Measurements from ENCODE around the gene PDCD2L.
"Not testable (repeated sequence)": the region's sequence is repeated elsewhere in the genome, so short reads cannot be mapped to it uniquely, and the experiment has no call there.

Gene PDCD2L

DNA sequence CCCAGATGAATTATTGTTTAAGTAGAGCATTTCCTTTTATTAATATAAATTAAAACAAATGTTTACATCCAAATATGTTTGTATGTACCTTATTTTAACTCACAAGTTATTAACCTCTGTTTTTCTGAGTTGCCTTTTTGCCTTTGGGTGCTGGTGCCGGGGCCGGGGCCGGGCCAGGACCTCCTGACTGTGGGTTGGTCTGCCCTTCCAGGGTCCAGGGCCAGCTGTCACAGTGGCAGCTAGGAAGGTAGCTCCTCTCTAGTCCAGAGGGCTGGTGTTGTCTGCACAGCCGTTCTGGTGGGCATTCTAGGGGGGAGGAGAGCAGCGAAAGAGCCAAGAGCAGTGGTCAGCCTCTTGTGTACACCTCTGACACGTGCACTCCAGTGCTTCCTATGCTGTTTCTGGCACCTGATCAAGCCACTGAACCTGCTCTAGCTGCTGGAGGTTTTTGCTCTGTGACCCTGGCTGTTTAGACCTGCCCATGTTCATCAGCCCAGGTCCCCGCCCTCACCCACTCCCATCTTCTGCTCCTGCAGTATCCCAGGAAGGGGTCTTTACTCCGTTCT is 22.0 kb downstream of the PDCD2L start:
- ATAC-seq (no peak), DNase-seq (ENCODE audit: low spot score in 2 of 2) (no peak)
- Mint-ChIP-seq H3K27ac (peak overlapping the region; percentile 73), H3K4me1 (peaks cover 15% of the 10 kb centered on the region), H3K36me3 (peaks cover 81% of the 10 kb centered on the region), H3K9me3 (no peaks in the 10 kb centered on the region), H3K4me3 (no peak overlapping the region)

DNA sequence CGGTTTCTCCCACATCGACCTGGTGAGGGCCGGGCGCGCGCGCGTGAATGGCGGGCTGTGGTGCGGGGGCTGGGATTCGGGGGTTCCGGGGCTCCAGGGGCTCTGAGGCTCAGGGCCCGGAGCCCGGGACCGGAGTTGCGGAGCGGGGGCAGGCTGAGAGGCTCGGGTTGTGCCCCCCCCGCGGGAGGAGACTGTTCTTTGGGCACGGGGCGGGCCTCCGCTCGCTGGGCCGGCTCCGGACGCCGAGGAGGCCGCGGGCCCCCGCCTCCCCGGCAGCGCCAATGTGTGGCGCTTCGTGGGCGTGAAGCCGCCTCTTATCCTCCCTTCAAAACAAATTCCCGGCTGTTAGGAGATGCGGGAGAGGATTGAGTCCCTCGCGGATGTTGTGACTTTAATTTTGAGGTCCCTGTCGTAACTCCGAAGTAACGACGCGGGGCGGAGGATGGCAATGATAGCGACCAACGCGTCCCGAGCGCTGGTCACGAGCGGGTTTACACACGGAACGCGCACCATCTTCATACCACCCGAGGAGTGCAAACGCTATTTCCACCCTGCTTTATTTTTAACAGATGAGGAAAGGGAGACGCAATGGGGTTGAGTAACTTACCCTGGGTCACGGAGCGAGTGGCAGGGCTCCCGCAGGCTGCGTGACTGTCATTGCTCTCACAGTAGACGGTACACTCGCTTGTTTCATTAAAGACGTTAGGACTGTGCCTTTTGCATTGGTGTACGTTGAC is 24.5 kb downstream of the PDCD2L start:
- H3K4me3 Mint-ChIP-seq, result peak overlapping the region; percentile 90
- peaks cover 81% of the 10 kb centered on the region for H3K36me3 Mint-ChIP-seq
- H3K27ac Mint-ChIP-seq, result peak overlapping the region; percentile 93
- no peaks in the 10 kb centered on the region for H3K9me3 Mint-ChIP-seq
- H3K4me1 Mint-ChIP-seq, result peaks cover 29% of the 10 kb centered on the region
- DNase-seq (ENCODE audit: low spot score in 2 of 2) (no peak), ATAC-seq (peak; percentile 75)

DNA sequence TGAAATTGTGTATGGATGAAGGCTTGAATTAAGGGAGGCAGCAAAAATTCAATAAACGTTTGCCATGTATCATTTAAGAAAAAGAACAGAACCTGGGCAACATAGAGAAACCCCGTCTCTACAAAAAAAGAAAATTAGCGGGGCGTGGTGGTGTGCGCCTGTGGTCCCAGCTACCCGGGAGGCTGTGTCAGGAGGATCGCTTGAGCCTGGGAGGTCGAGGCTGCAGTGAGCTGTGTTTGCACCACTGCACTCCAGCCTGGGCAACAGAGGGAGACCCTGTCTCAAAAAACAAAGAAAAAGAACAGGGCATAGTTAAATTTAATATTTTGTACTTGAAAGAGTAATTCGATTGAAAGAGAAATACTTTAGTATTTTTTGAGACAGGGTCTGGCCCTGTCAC is 25.4 kb downstream of the PDCD2L start:
- Mint-ChIP-seq H3K9me3 (no peaks in the 10 kb centered on the region), H3K4me3 (peak overlapping the region; percentile 90), H3K36me3 (peaks cover 82% of the 10 kb centered on the region), H3K27ac (no peak overlapping the region), H3K4me1 (peaks cover 29% of the 10 kb centered on the region)
- ATAC-seq (no peak), DNase-seq (ENCODE audit: low spot score in 2 of 2) (no peak)

DNA sequence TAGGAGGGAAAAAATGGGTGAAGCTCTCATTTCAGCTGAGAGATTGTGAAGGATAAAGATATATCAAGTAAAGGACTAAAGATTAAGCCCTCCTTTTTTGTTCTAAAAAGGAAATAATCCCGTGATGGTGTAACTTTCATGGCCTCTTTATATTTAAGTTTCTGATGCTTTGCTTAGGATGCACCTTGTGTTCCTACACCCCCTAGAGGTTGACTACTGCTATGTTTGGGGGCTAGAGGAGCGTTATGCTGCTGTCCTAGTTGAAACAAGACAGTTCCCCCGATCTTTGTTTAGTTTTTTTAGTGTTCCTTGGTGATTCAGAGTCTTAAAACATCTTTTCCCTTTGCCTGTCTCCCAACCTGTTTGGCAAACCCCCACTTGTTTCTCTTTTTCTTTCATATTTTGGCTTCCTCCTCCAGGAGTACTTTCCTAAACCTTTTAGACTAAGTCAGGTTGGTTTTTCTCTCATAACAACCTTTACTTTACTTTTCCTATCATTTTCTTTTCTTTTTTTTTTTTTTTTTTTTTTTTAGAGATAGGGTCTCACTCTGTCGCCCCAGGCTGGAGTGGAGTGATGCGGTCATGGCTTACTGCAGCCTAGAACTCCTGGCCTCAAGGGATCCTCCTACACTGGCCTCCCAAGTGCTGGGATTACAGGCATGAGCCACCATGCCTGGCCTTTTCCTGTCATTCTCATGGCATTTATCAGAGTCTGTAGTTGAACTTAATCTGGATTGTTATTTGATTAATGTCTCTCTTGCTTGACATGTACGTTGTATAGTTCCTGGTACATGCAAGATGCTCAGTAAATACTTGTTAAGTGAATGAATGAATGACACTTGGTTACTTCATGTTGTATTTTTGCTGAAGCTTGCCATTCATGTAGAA is 26.8 kb downstream of the PDCD2L start:
- ATAC-seq, result peak; percentile 61
- no peaks in the 10 kb centered on the region for H3K9me3 Mint-ChIP-seq
- peak overlapping the region; percentile 90 for H3K4me3 Mint-ChIP-seq
- peaks cover 84% of the 10 kb centered on the region for H3K36me3 Mint-ChIP-seq
- no peak for DNase-seq (ENCODE audit: low spot score in 2 of 2)
- peaks cover 29% of the 10 kb centered on the region for H3K4me1 Mint-ChIP-seq
- H3K27ac Mint-ChIP-seq, result no peak overlapping the region

DNA sequence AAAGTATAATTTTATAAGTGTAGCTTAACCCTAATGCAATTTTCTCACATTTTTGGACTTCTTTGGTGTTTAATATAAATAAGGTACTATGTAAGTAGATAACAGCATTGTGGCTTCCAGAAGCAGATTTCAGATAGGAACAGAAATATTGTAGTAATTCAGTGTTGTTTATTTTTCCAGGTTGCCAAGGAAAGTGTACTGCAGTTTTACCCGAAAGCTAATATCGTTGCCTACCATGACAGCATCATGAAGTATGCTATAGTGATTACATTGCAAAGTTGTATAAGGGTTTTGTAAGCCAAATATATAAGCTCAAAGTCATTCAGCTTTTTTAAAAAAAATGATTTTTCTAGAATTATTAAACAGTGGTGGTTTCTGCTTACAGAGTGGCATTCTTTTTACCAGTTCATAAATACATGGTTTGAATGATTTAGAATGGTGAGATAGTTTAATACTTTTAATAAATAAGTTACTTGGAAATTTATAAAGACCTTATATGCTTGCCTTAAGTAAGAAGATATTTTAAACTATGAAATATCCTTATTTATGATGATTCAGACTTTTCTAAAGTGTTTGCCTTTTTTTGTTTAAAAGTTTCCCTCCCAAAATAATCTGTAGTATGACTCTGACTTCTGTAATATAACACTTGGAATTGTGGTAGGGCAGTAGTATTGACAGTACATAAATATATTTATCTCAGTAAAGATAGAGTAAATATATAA is 27.6 kb downstream of the PDCD2L start:
- peaks cover 86% of the 10 kb centered on the region for H3K36me3 Mint-ChIP-seq
- DNase-seq (ENCODE audit: low spot score in 2 of 2), result no peak
- H3K9me3 Mint-ChIP-seq, result no peaks in the 10 kb centered on the region
- peaks cover 29% of the 10 kb centered on the region for H3K4me1 Mint-ChIP-seq
- H3K4me3 Mint-ChIP-seq, result no peak overlapping the region
- no peak for ATAC-seq
- H3K27ac Mint-ChIP-seq, result no peak overlapping the region

DNA sequence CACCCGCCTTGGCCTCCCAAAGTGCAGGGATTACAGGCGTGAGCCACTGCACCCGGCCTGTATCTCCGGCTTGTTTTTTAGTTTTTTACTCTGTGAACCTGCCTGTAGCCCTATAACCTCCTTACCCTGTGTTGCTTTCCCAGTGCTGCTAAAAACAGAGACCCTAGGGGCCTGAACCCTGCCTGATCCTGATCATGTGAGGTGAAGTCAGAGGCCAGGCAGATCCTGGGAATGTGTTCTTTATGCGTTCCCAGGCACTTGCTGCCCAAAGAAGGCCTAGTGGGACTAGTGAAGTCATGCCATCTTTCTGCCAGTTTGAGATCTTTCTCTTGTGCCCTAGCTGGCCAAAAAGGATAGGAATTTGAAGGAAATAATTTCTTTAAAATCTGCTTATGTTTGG is 28.6 kb downstream of the PDCD2L start:
- DNase-seq (ENCODE audit: low spot score in 2 of 2), result no peak
- peak overlapping the region; percentile 48 for H3K27ac Mint-ChIP-seq
- ATAC-seq, result no peak
- H3K4me3 Mint-ChIP-seq, result no peak overlapping the region
- no peaks in the 10 kb centered on the region for H3K9me3 Mint-ChIP-seq
- H3K36me3 Mint-ChIP-seq, result peaks cover 94% of the 10 kb centered on the region
- H3K4me1 Mint-ChIP-seq, result peaks cover 27% of the 10 kb centered on the region

DNA sequence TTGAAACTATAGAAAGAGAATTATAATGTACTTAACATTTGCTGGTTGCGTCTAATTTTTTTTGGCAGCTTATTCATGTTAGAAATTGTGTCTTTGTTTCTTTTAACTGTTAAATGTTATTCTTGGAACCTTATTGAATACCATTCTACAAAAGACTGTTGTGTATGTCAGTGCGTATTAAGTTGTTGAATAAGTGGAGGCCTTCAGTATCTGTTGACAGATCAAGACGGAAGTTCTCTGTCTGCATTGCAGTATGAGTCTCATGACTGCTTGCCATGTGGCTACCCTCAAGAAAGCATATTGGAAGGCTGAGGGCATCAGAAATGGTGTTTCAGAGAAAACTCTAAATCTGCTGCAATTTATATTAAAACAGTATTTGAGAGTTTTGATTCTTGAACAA is 32.5 kb downstream of the PDCD2L start:
- H3K36me3 Mint-ChIP-seq, result peaks cover 100% of the 10 kb centered on the region
- no peak for ATAC-seq

DNA sequence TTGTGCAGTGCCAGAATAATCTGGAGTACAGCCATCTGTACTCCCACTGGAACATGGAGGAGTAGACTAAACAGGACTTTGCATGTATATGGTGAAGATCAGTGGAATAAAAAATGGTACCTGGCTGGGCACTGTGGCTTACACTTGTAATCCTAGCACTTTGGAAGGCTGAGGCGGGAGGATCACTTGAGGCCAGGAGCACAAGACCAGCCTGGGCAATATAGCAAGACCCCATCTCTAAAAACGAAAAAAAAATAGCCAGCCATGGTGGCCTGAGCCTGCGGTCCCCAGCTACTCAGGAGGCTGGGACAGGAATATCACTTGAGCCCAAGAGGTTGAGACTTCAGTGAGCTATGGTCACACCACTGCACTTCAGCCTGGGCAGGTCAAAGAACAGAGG is 44.0 kb downstream of the PDCD2L start:
- peaks cover 100% of the 10 kb centered on the region for H3K36me3 Mint-ChIP-seq
- H3K4me1 Mint-ChIP-seq, result peaks cover 11% of the 10 kb centered on the region
- H3K4me3 Mint-ChIP-seq, result no peak overlapping the region
- no peak for DNase-seq (ENCODE audit: low spot score in 2 of 2)
- H3K9me3 Mint-ChIP-seq, result no peaks in the 10 kb centered on the region
- H3K27ac Mint-ChIP-seq, result peak overlapping the region; percentile 65
- no peak for ATAC-seq

More for the DNA sequence above, 32.5 kb downstream of the PDCD2L start:
- Mint-ChIP-seq H3K4me1 (peaks cover 16% of the 10 kb centered on the region), H3K27ac (no peak overlapping the region), H3K9me3 (no peaks in the 10 kb centered on the region), H3K4me3 (no peak overlapping the region)
- no peak for DNase-seq (ENCODE audit: low spot score in 2 of 2)

DNA sequence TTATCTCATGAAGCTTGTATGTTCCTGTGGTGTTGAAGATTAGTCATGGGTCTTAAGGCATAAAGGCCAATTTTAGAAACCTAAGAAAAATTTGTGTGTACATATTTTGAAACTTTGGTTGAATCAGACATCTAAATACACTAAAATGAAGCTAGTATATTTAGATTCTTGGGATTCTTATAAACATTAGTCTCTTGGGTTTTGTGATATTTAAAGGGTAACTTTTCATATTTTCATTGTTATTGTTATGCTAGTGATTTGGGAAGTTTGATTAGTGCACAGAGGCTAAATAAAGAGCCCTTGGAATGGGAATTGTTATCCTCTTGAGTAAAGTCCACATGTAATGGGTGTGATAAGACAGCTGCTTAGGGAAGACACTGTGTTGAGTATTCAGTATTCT is 48.5 kb downstream of the PDCD2L start:
- peaks cover 100% of the 10 kb centered on the region for H3K36me3 Mint-ChIP-seq
- H3K4me1 Mint-ChIP-seq, result peaks cover 4% of the 10 kb centered on the region
- ATAC-seq, result no peak

DNA sequence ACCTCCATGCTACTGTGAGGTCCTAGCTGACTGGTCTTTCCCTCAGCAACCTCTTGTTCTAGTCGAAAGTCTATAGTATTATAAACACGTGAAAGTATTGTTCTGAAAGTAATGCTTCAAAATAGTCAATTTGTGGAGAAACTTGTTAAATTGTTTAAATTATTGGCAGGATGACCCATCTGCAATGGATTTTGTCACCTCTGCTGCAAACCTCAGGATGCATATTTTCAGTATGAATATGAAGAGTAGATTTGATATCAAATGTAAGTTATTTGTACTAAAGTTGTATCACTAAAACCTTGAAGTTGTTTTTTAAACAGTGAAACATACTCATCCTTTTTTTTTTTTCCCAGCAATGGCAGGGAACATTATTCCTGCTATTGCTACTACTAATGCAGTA is 49.9 kb downstream of the PDCD2L start:
- no peak for ATAC-seq
- peak overlapping the region; percentile 23 for H3K27ac Mint-ChIP-seq
- H3K36me3 Mint-ChIP-seq, result peaks cover 100% of the 10 kb centered on the region
- no peaks in the 10 kb centered on the region for H3K9me3 Mint-ChIP-seq
- H3K4me3 Mint-ChIP-seq, result no peak overlapping the region
- no peak for DNase-seq (ENCODE audit: low spot score in 2 of 2)
- no peaks in the 10 kb centered on the region for H3K4me1 Mint-ChIP-seq

More for the DNA sequence above, 48.5 kb downstream of the PDCD2L start:
- peak overlapping the region; percentile 36 for H3K27ac Mint-ChIP-seq
- no peak overlapping the region for H3K4me3 Mint-ChIP-seq
- H3K9me3 Mint-ChIP-seq, result no peaks in the 10 kb centered on the region
- no peak for DNase-seq (ENCODE audit: low spot score in 2 of 2)

DNA sequence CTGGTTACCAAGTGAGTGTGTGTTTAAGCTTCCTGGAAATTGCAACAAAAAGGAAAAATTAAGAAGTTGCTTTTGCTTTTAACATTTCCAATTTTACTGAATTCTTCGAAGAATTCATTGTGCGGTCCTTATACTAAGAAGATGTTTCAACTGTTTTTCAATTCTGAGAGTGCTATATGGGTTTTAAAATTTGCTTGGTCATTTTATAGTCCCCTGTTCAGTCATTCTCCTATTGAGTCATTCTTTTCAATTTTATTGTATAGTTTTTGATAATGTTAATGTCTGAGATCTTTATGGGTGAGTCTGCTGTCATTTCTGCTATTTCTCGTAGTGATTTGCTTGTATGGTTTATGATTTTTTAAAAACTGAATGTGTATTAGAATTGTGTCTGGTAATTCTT is 50.5 kb downstream of the PDCD2L start:
- no peaks in the 10 kb centered on the region for H3K9me3 Mint-ChIP-seq
- no peaks in the 10 kb centered on the region for H3K4me1 Mint-ChIP-seq
- DNase-seq (ENCODE audit: low spot score in 2 of 2) (no peak), ATAC-seq (peak; percentile 82)
- H3K4me3 Mint-ChIP-seq, result no peak overlapping the region
- H3K27ac Mint-ChIP-seq, result peak overlapping the region; percentile 23
- peaks cover 100% of the 10 kb centered on the region for H3K36me3 Mint-ChIP-seq

DNA sequence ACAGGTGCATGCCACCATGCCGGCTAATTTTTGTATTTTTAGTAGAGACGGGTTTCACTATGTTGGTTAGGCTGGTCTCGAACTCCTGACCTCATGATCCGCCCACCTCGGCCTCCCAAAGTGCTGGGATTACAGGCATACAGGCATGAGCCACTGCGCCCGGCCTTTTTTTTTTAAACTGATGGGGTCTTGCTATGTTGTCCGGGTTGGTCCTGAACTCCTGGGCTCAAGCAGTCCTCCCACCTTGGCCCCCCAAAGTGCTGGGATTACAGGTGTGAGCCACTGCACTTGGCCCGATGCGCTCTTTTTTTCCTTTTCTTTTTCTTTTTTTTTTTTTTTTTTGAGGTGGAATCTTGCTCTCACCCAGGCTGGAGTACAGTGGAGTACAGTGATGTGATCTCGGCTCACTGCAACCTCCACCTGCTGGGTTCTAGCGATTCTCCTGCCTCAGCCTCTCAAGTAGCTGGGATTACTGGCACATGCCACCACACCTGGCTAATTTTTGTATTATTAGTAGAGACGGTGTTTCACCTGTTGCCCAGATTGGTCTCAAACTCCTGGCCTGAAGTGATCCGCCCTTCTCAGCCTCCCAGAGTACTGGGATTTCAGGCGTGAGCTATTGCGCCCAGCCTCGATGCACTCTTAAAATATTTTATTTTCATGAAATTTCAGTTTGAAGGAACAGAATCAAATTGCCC is 51.7 kb downstream of the PDCD2L start:
- H3K27ac Mint-ChIP-seq; ATAC-seq; H3K4me1 Mint-ChIP-seq; H3K4me3 Mint-ChIP-seq; H3K9me3 Mint-ChIP-seq; DNase-seq (ENCODE audit: low spot score in 2 of 2): not testable (repeated sequence)
- peaks cover 100% of the 10 kb centered on the region for H3K36me3 Mint-ChIP-seq

DNA sequence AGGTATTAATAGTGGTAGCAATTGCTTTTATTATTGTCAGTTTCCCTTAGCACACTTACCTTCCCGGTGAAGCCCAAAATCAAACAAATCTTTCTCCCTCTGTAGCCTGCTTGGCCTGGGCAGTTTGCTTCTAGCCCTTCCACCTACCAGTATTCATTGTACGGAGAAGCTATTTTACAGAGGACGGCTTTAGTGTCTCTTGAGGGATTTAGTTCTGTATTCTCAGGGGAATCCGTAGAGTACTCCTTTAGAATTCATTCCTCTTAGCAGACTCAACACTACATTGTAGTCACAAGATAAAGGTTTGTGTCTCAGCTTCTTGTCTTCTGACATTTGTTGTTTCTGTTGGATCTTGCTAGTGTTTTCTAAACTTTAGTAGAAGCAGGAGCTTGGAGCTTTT is 53.2 kb downstream of the PDCD2L start:
- Mint-ChIP-seq H3K27ac (peak overlapping the region; percentile 37), H3K36me3 (peaks cover 100% of the 10 kb centered on the region), H3K4me1 (no peaks in the 10 kb centered on the region), H3K4me3 (no peak overlapping the region), H3K9me3 (no peaks in the 10 kb centered on the region)
- DNase-seq (ENCODE audit: low spot score in 2 of 2) (no peak), ATAC-seq (no peak)

DNA sequence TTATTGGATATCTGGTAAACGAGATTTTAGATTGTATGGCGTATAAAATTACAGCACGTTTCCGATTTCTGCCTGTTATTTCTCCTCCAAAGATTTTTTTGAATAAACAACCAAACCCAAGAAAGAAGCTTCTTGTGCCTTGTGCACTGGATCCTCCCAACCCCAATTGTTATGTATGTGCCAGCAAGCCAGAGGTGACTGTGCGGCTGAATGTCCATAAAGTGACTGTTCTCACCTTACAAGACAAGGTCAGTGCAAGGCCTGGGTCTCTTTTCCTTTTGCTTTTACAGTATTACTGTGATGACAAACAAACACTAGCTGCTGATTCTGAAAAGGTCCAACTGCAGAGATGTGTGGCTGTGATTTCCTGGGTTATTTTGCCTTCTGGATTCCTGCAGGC is 54.5 kb downstream of the PDCD2L start:
- H3K27ac Mint-ChIP-seq, result no peak overlapping the region
- no peaks in the 10 kb centered on the region for H3K9me3 Mint-ChIP-seq
- no peaks in the 10 kb centered on the region for H3K4me1 Mint-ChIP-seq
- no peak for ATAC-seq
- DNase-seq (ENCODE audit: low spot score in 2 of 2), result no peak
- H3K36me3 Mint-ChIP-seq, result peaks cover 100% of the 10 kb centered on the region
- no peak overlapping the region for H3K4me3 Mint-ChIP-seq

All from stimulated activated effector memory CD8-positive, alpha-beta T cell treated with anti-CD3 and anti-CD28 coated beads, Interleukin-12 subunit alpha, Interleukin-12 subunit beta, amount 100 ng/mL, for 72 hours (primary cell).